HL-60 (cell line): ENCODE data around the gene PYROXD2.

ENCODE experiments used
- DNase-seq, 2 experiments: peaks; one replicate each; pipeline ENCODE4 v3.0.0-alpha.2; 2010 to 2020; ENCODE audit warnings: low read depth in 1 of 2, low spot score in 1 of 2
- H3K27ac ChIP-seq: fragments of 250-450 bp; sonication (Bioruptor Pico); replicated peaks from 2 replicates; pipeline ENCODE4 v1.5.1; 2020; ENCODE audit warnings: mild to moderate bottlenecking, moderate library complexity
- H3K27me3 ChIP-seq: fragments of 250-450 bp; sonication (Bioruptor Pico); 2 replicates; pipeline ENCODE4 v1.5.1; 2021; ENCODE audit warnings: mild to moderate bottlenecking, moderate library complexity; ENCODE audit not compliant: insufficient read depth, poor library complexity, severe bottlenecking
- H3K4me3 ChIP-seq: replicated peaks from 2 replicates; pipeline ENCODE4 v1.5.1; 2011; ENCODE audit warnings: mild to moderate bottlenecking, control low read depth, low read length; ENCODE audit not compliant: insufficient read depth
- GABPA ChIP-seq: IDR thresholded peaks from 2 replicates; pipeline ENCODE4 v1.6.1; 2012; ENCODE audit warnings: low read depth
- POLR2AphosphoS5 ChIP-seq: IDR thresholded peaks from 2 replicates; pipeline ENCODE4 v1.6.1; 2012; ENCODE audit warnings: low read depth
- SPI1 ChIP-seq: IDR thresholded peaks from 2 replicates; pipeline ENCODE4 v1.6.1; 2012; ENCODE audit warnings: low read depth, mild to moderate bottlenecking, borderline replicate concordance
- TF ChIP-seq, protein P1 (sequence below): IDR thresholded peaks from 2 replicates; pipeline ENCODE4 v1.6.1; 2012; ENCODE audit warnings: low read depth; ENCODE audit not compliant: insufficient replicate concordance
- TF ChIP-seq, protein P2 (sequence below): IDR thresholded peaks from one replicate; pipeline ENCODE4 v1.5.1; 2011; ENCODE audit warnings: low read length, control low read depth, inconsistent platforms; ENCODE audit not compliant: insufficient read depth

Gene PYROXD2

DNA sequence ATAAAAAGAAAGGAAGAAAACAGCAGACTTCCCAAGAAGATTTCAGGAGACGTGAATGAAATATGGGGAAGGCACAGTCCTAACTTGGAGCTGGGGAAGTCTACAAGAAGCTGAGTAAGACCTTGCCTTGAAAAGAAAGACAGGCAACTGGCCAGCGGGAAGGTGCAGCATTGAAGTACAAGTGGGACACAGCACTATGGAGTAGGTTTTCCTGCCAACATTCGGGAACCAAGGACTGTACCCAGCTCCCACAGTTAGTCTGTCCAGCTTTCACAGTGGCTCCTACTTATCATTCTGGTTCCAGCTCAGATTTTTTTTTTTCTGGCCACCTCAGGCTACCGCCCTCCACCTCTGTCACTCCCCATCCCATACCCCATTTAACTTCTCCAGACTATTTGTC lies 21.7 kb upstream of the PYROXD2 start:
- TF ChIP-seq, protein P1, sequence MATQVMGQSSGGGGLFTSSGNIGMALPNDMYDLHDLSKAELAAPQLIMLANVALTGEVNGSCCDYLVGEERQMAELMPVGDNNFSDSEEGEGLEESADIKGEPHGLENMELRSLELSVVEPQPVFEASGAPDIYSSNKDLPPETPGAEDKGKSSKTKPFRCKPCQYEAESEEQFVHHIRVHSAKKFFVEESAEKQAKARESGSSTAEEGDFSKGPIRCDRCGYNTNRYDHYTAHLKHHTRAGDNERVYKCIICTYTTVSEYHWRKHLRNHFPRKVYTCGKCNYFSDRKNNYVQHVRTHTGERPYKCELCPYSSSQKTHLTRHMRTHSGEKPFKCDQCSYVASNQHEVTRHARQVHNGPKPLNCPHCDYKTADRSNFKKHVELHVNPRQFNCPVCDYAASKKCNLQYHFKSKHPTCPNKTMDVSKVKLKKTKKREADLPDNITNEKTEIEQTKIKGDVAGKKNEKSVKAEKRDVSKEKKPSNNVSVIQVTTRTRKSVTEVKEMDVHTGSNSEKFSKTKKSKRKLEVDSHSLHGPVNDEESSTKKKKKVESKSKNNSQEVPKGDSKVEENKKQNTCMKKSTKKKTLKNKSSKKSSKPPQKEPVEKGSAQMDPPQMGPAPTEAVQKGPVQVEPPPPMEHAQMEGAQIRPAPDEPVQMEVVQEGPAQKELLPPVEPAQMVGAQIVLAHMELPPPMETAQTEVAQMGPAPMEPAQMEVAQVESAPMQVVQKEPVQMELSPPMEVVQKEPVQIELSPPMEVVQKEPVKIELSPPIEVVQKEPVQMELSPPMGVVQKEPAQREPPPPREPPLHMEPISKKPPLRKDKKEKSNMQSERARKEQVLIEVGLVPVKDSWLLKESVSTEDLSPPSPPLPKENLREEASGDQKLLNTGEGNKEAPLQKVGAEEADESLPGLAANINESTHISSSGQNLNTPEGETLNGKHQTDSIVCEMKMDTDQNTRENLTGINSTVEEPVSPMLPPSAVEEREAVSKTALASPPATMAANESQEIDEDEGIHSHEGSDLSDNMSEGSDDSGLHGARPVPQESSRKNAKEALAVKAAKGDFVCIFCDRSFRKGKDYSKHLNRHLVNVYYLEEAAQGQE: no peak
- TF ChIP-seq POLR2AphosphoS5 (no peak), SPI1 (no peak), GABPA (no peak)
- TF ChIP-seq, protein P2, sequence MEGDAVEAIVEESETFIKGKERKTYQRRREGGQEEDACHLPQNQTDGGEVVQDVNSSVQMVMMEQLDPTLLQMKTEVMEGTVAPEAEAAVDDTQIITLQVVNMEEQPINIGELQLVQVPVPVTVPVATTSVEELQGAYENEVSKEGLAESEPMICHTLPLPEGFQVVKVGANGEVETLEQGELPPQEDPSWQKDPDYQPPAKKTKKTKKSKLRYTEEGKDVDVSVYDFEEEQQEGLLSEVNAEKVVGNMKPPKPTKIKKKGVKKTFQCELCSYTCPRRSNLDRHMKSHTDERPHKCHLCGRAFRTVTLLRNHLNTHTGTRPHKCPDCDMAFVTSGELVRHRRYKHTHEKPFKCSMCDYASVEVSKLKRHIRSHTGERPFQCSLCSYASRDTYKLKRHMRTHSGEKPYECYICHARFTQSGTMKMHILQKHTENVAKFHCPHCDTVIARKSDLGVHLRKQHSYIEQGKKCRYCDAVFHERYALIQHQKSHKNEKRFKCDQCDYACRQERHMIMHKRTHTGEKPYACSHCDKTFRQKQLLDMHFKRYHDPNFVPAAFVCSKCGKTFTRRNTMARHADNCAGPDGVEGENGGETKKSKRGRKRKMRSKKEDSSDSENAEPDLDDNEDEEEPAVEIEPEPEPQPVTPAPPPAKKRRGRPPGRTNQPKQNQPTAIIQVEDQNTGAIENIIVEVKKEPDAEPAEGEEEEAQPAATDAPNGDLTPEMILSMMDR: no peak
- no peak overlapping the region for H3K4me3 ChIP-seq
- no peak overlapping the region for H3K27ac ChIP-seq
- DNase-seq: no peak
- no peaks in the 10 kb centered on the region for H3K27me3 ChIP-seq

DNA sequence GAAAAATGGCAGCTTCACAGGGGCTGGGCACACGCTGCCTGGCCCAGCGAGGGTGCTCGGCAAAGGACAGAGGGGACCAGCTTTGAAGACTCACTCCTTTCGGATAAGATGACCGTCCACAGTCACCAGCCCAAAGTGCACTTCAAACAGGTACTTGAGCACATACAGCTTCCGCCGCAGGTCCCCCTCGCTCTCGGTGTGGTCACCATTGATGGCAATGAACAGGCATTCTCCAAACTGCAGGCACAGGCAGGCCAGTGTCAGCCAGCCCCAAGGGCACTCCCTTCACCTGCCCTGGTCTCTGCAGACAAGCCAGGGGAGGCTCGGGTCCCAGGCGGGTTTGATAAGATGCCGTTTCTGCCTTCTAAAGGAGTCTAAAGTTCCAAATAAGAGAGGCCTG lies 20.2 kb upstream of the PYROXD2 start:
- Histone ChIP-seq H3K4me3 (no peak overlapping the region), H3K27me3 (no peaks in the 10 kb centered on the region), H3K27ac (no peak overlapping the region)
- TF ChIP-seq GABPA: no peak
- TF ChIP-seq, protein P2: no peak
- TF ChIP-seq SPI1: no peak
- TF ChIP-seq, protein P1: no peak
- TF ChIP-seq POLR2AphosphoS5: no peak
- no peak for DNase-seq

DNA sequence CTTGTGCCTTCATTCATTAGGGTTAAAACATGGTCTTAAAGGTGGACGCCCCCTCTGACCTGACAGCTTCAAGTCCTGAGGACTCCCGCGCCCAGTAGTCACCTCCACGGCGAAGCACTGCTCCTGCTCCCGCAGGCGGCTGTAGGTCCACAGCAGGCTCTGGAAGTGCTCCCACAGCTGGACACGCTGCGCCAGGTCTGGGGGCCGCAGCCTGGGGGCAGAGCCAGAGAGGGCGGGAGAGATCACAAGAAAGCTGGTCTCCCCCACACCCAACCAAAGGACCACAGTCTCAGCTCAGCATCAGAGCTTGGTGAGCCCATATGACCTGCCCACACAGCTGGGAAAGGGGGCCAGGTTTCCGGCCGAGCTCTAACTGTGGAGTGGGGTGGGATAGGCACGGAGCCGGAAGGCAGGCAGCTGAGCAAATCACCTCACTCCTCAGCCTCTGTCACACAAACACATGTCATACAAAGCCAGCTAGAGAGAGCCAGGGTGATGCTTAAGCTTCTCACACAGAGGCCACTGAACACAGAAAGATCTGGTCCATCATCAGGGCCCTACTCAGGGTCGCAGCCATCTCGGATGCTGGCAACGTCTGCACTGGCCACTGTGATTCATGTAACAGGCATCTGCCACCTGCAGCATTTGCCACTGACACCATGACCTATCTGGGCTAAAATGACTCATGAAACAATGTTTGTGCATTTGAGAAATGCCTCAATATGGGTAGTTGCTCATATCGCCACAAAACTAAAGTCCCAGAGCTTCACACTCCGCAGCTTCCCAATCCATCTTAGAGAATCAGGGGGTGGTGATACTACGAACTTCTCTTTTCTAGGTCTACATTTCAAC lies 19.1 kb upstream of the PYROXD2 start:
- Histone ChIP-seq H3K4me3 (no peak overlapping the region), H3K27me3 (no peaks in the 10 kb centered on the region), H3K27ac (no peak overlapping the region)
- TF ChIP-seq POLR2AphosphoS5 (no peak), SPI1 (no peak), GABPA (no peak)
- TF ChIP-seq, protein P1: no peak
- TF ChIP-seq, protein P2: no peak
- DNase-seq: no peak
